CD8-positive, alpha-beta memory T cell (primary cell): ENCODE data around the gene TRIM67. TPM values are rescaled to one million over a fixed set of nuclear protein-coding genes. Genes with fewer than 3 reads are reported as not detected.

Experiments used
- CTCF ChIA-PET: fragments of 350-600 bp; sonication (Branson Sonifier 250); formaldehyde crosslinking; loops from one replicate; lab custom pipeline; 2021; ENCODE audit warnings: antibody characterized with exemption; lab: Charles Lee
- POLR2A ChIA-PET: fragments of 350-600 bp; sonication (Branson Sonifier 250); formaldehyde crosslinking; loops from one replicate; lab custom pipeline; 2021; ENCODE audit warnings: antibody characterized with exemption; lab: Charles Lee
- DNase-seq, 5 donors: peaks; one replicate each; pipeline versions ENCODE4 v3.0.0 to v3.0.0-alpha.2; 2020 to 2022; ENCODE audit warnings: mixed read lengths in 1 of 5
- H3K27ac ChIP-seq: one replicate; pipeline ENCODE4 v1.7.0; 2013; ENCODE audit warnings: low read depth, mild to moderate bottlenecking, low read length, moderate library complexity
- H3K27me3 ChIP-seq: 2 replicates; pipeline ENCODE4 v1.7.0; 2013; ENCODE audit warnings: low read length, mild to moderate bottlenecking; ENCODE audit not compliant: insufficient read depth, poor library complexity, severe bottlenecking
- H3K36me3 ChIP-seq: 2 replicates; pipeline ENCODE4 v1.7.0; 2013; ENCODE audit warnings: mild to moderate bottlenecking, low read length, moderate library complexity; ENCODE audit not compliant: insufficient read depth
- H3K4me1 ChIP-seq: 2 replicates; pipeline ENCODE4 v1.7.0; 2013; ENCODE audit warnings: mild to moderate bottlenecking, low read length, moderate library complexity; ENCODE audit not compliant: insufficient read depth
- H3K4me3 ChIP-seq: 2 replicates; pipeline ENCODE4 v1.7.0; 2013; ENCODE audit warnings: mild to moderate bottlenecking, low read length
- H3K9me3 ChIP-seq: 2 replicates; pipeline ENCODE4 v1.7.0; 2013; ENCODE audit warnings: mild to moderate bottlenecking, low read length
- H3K27ac Mint-ChIP-seq, 8 donors: one replicate each; pipeline ENCODE4 v1.8.0; 2020 to 2021; ENCODE audit warnings: mixed read lengths in 8 of 8, mild to moderate bottlenecking in 6 of 8, inconsistent platforms in 3 of 8, moderate library complexity in 3 of 8
- H3K27me3 Mint-ChIP-seq, 2 donors: one replicate each; pipeline ENCODE4 v1.8.0; 2020 to 2021; ENCODE audit warnings: mixed read lengths in 2 of 2, mild to moderate bottlenecking in 1 of 2, moderate library complexity in 1 of 2
- H3K36me3 Mint-ChIP-seq, 3 donors: one replicate each; pipeline ENCODE4 v1.8.0; 2020 to 2021; ENCODE audit warnings: mixed read lengths in 3 of 3, inconsistent platforms in 1 of 3, mild to moderate bottlenecking in 1 of 3
- H3K4me1 Mint-ChIP-seq, 3 donors: one replicate each; pipeline ENCODE4 v1.8.0; 2020 to 2021; ENCODE audit warnings: mixed read lengths in 3 of 3, inconsistent platforms in 1 of 3, mild to moderate bottlenecking in 1 of 3
- H3K4me3 Mint-ChIP-seq, 7 donors: one replicate each; pipeline ENCODE4 v1.8.0; 2020 to 2021; ENCODE audit warnings: mixed read lengths in 7 of 7, mild to moderate bottlenecking in 6 of 7, moderate library complexity in 4 of 7, inconsistent platforms in 2 of 7
- H3K9me3 Mint-ChIP-seq, 5 donors: one replicate each; pipeline ENCODE4 v1.8.0; 2020 to 2022; ENCODE audit warnings: mixed read lengths in 5 of 5, mild to moderate bottlenecking in 3 of 5, moderate library complexity in 2 of 5, inconsistent platforms in 1 of 5
- polyA plus RNA-seq: library from polyadenylated mRNA; unstranded; fragments of 300-500 nt; fragmentation: Illumina TruSeq; gene quantifications from one replicate; pipeline ENCODE4 v1.2.3, GENCODE V29; 2021
- total RNA-seq, 2 experiments: library from RNA; stranded (reverse); gene quantifications; one replicate each; pipeline ENCODE4 v1.2.3, GENCODE V29; 2021

Gene TRIM67
- total and polyA plus RNA-seq, 3 experiments from 2014 or later, result not detected

GRCh38 chr1:231231511-231231910 lies 69.7 kb downstream of the TRIM67 start:
- H3K4me3 Mint-ChIP-seq, result no peak overlapping the region
- peaks cover 47 to 61% (median 57%) of the 10 kb centered on the region in 3 donors for H3K4me1 Mint-ChIP-seq
- H3K27ac Mint-ChIP-seq, result peak overlapping the region in 3 of 8 donors; percentile 2 to 92 (median 58)
- H3K27me3 ChIP-seq, result no peaks in the 10 kb centered on the region
- peaks cover 20% of the 10 kb centered on the region for H3K4me1 ChIP-seq
- no peaks in the 10 kb centered on the region for H3K9me3 Mint-ChIP-seq
- peaks cover 18% of the 10 kb centered on the region for H3K36me3 ChIP-seq
- no peaks in the 10 kb centered on the region for H3K27me3 Mint-ChIP-seq
- no peak overlapping the region for H3K4me3 ChIP-seq
- no peak for DNase-seq
- ChIA-PET POLR2A (interaction anchor here (0.6 kb wide), 1 partner anchor 66 kb away, joined by 3 read pairs; no protein-coding TSS in a partner anchor), CTCF (interaction anchor here (0.8 kb wide), 1 partner anchor 20 kb away, joined by 3 read pairs; no protein-coding TSS in a partner anchor)
- peaks cover 4 to 72% (median 23%) of the 10 kb centered on the region in 3 donors for H3K36me3 Mint-ChIP-seq
- no peak overlapping the region for H3K27ac ChIP-seq
- H3K9me3 ChIP-seq, result no peaks in the 10 kb centered on the region

DNA sequence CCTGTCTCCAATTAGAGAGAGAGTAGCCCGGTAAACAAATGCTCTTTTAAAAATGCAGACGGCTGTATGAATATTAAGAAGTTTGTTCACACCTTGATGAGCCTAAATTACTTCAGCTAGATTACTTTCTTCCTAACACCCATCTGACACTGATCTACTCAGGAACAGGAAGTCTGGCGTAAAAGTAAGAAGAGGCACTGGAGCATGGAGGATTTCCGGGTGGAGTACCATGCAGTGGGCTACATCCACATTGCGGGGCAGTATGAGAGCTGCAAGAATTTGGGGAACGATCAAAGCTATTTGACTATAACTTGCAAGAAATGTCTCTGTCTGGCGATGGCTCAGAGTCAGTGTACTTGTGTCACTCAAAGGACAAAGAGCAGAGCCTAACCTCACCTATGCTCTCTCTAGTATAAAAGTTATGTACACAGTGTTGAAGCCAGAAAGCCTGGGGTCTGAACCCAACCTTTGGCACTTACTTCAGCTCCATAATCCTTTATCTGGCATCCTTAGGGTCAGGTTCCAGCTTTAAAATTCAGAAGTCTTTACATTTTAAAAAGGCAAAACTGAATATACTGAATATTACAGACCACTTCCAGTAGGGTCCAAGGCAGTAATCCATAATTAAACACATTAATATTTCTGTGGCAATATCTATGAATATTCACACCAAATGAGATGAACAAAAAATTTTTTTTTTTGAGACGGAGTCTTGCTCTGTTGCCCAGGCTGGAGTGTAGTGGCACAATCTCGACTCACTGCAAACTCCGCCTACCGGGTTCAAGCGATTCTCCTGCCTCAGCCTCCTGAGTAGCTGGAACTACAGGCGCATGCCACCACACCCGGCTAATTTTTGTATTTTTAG lies 71.2 kb downstream of the TRIM67 start:
- Histone ChIP-seq H3K9me3 (no peaks in the 10 kb centered on the region), H3K4me3 (no peak overlapping the region), H3K36me3 (peaks cover 18% of the 10 kb centered on the region), H3K27me3 (no peaks in the 10 kb centered on the region), H3K27ac (no peak overlapping the region), H3K4me1 (peaks cover 28% of the 10 kb centered on the region)
- no peaks in the 10 kb centered on the region for H3K27me3 Mint-ChIP-seq
- H3K36me3 Mint-ChIP-seq, result peaks cover 4 to 75% (median 23%) of the 10 kb centered on the region in 3 donors
- ChIA-PET CTCF (no interaction called here), POLR2A (no interaction called here)
- DNase-seq, result no peak
- no peak overlapping the region for H3K4me3 Mint-ChIP-seq
- peaks cover 54 to 74% (median 71%) of the 10 kb centered on the region in 3 donors for H3K4me1 Mint-ChIP-seq
- H3K9me3 Mint-ChIP-seq, result no peaks in the 10 kb centered on the region
- peak overlapping the region in 1 of 8 donors; percentile 4 for H3K27ac Mint-ChIP-seq

- H3K36me3 Mint-ChIP-seq, result peaks cover 9 to 80% (median 28%) of the 10 kb centered on the region in 3 donors
- Histone ChIP-seq H3K4me3 (no peak overlapping the region), H3K4me1 (peaks cover 28% of the 10 kb centered on the region), H3K36me3 (peaks cover 19% of the 10 kb centered on the region), H3K27me3 (no peaks in the 10 kb centered on the region), H3K9me3 (no peaks in the 10 kb centered on the region), H3K27ac (no peak overlapping the region)
- H3K4me1 Mint-ChIP-seq, result peaks cover 59 to 81% (median 76%) of the 10 kb centered on the region in 3 donors
- ChIA-PET CTCF (no interaction called here), POLR2A (no interaction called here)
- no peaks in the 10 kb centered on the region for H3K9me3 Mint-ChIP-seq
- no peaks in the 10 kb centered on the region for H3K27me3 Mint-ChIP-seq
- no peak overlapping the region for H3K4me3 Mint-ChIP-seq
- H3K27ac Mint-ChIP-seq, result no peak overlapping the region
- DNase-seq, result no peak
These were observed 72.0 kb downstream of the TRIM67 start for GRCh38 chr1:231233735-231234417.

DNA sequence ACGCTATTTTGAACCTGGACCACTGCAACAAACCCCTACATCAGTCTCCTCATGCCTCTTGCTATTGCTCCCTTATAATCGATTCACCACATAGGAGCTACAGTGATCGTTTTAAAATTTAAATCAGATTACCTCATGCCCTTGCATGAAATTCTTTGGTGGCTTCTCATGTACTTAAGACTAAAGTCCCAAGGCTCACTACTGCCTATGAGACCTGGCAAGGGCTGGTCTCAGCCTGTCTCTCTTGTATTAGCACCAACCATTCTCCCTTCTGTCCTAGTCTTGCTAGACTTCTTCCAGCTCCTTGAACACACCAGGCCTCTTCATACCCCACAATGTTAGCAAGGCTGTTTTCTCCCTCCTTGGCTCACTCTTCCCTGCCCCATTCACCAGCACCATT lies 72.6 kb downstream of the TRIM67 start:
- ChIA-PET POLR2A (no interaction called here), CTCF (no interaction called here)
- Histone ChIP-seq H3K4me3 (no peak overlapping the region), H3K36me3 (peaks cover 19% of the 10 kb centered on the region), H3K9me3 (no peaks in the 10 kb centered on the region), H3K4me1 (peaks cover 33% of the 10 kb centered on the region), H3K27me3 (no peaks in the 10 kb centered on the region), H3K27ac (no peak overlapping the region)
- H3K4me1 Mint-ChIP-seq, result peaks cover 63 to 85% (median 78%) of the 10 kb centered on the region in 3 donors
- no peak for DNase-seq
- H3K27ac Mint-ChIP-seq, result peak overlapping the region in 4 of 8 donors; percentile 5 to 79 (median 44)
- peaks cover 12 to 80% (median 31%) of the 10 kb centered on the region in 3 donors for H3K36me3 Mint-ChIP-seq
- no peak overlapping the region for H3K4me3 Mint-ChIP-seq
- no peaks in the 10 kb centered on the region for H3K27me3 Mint-ChIP-seq
- no peaks in the 10 kb centered on the region for H3K9me3 Mint-ChIP-seq

GRCh38 chr1:231235526-231236207 lies 73.8 kb downstream of the TRIM67 start:
- Histone ChIP-seq H3K27me3 (no peaks in the 10 kb centered on the region), H3K4me3 (no peak overlapping the region), H3K9me3 (no peaks in the 10 kb centered on the region), H3K4me1 (peaks cover 44% of the 10 kb centered on the region), H3K36me3 (peaks cover 19% of the 10 kb centered on the region), H3K27ac (no peak overlapping the region)
- no peak for DNase-seq
- CTCF ChIA-PET, result no interaction called here
- Mint-ChIP-seq H3K4me1 (peaks cover 64 to 84% (median 78%) of the 10 kb centered on the region in 3 donors), H3K27ac (no peak overlapping the region), H3K27me3 (no peaks in the 10 kb centered on the region), H3K9me3 (no peaks in the 10 kb centered on the region), H3K4me3 (peak overlapping the region in 1 of 7 donors; percentile 33), H3K36me3 (peaks cover 12 to 74% (median 31%) of the 10 kb centered on the region in 3 donors)
- POLR2A ChIA-PET, result no interaction called here

DNA sequence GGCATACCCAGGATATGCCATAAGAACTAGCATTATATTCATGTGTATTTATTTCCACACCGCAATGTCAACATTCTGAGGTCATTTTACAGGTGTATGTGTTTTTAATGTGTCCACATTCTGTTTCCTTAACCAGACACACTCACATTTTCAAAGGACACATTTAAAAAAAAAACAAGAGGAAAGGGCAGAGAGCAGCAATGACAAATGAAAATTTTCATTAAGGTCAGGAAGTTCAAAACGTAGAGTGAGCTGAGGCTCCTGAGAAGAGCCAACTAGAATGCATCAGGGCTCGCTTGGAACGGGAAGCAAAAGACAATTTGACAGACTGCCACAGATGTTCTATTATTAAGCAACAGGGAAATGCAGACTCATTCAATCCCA lies 74.3 kb downstream of the TRIM67 start:
- Histone ChIP-seq H3K36me3 (peaks cover 19% of the 10 kb centered on the region), H3K4me1 (peaks cover 44% of the 10 kb centered on the region), H3K4me3 (no peak overlapping the region), H3K9me3 (no peaks in the 10 kb centered on the region), H3K27ac (no peak overlapping the region), H3K27me3 (no peaks in the 10 kb centered on the region)
- Mint-ChIP-seq H3K27me3 (peaks cover 0 to 4% of the 10 kb centered on the region in 2 donors), H3K27ac (peak overlapping the region in 1 of 8 donors; percentile 8), H3K9me3 (no peaks in the 10 kb centered on the region), H3K4me3 (peak overlapping the region in 1 of 7 donors; percentile 33), H3K4me1 (peaks cover 60 to 79% (median 73%) of the 10 kb centered on the region in 3 donors), H3K36me3 (peaks cover 8 to 75% (median 28%) of the 10 kb centered on the region in 3 donors)
- no peak for DNase-seq
- ChIA-PET POLR2A (no interaction called here), CTCF (no interaction called here)

DNA sequence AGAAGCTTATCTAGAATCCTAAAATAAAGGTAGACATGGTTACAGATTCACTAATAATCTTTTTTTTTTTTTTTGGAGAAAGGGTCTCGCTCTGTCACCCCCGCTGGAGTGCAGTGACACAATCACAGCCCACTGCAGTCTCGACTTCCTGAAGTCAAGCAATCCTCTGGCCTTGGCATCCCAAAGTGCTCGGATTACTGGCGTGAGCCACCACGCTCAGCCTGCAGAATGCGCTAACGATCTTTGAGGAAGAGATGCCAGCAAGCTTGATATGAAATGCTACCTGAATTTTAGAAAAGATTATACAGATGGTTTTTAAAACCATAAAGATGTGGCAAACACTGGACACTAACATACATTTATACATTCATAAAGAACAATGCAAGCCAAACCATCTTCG lies 75.1 kb downstream of the TRIM67 start:
- no peak for DNase-seq
- Histone ChIP-seq H3K36me3 (peaks cover 19% of the 10 kb centered on the region), H3K9me3 (no peaks in the 10 kb centered on the region), H3K4me1 (peaks cover 43% of the 10 kb centered on the region), H3K4me3 (no peak overlapping the region), H3K27ac (no peak overlapping the region), H3K27me3 (no peaks in the 10 kb centered on the region)
- Mint-ChIP-seq H3K9me3 (no peaks in the 10 kb centered on the region), H3K27ac (peak overlapping the region in 2 of 8 donors; percentile 31 to 63), H3K4me1 (peaks cover 59 to 78% (median 71%) of the 10 kb centered on the region in 3 donors), H3K27me3 (peaks cover 0 to 4% of the 10 kb centered on the region in 2 donors), H3K4me3 (no peak overlapping the region), H3K36me3 (peaks cover 8 to 77% (median 25%) of the 10 kb centered on the region in 3 donors)
- ChIA-PET CTCF (no interaction called here), POLR2A (no interaction called here)
